K562 (cell line): ENCODE data around the gene GAB2. TPM values are rescaled to one million over a fixed set of nuclear protein-coding genes. Genes with fewer than 3 reads are reported as not detected.

Experiments used
- ATAC-seq: fragments of 200-7000 bp; cut with Tn5 transposase; 3 replicates; pipeline ENCODE4 v1.9.1; 2020; ENCODE audit warnings: moderate library complexity
- BruUV-seq: library from RNA; stranded (reverse); fragments of 400-500 nt; replicated peaks from 2 replicates; lab custom pipeline; 2021; lab: Mats Ljungman, UMichigan
- CTCF ChIA-PET: fragments of 300-600 bp; formaldehyde crosslinking; extraction: SDS; loops from one replicate; lab custom pipeline; 2021; ENCODE audit warnings: low intra/inter-chr PET ratio; lab: Yijun Ruan, JAX
- POLR2A ChIA-PET: fragments of 300-600, 350-650 bp; sonication (Branson Sonifier 250); formaldehyde crosslinking; extraction: SDS; loops from one replicate; lab custom pipeline; 2021; ENCODE audit warnings: antibody characterized with exemption, inconsistent platforms; lab: Yijun Ruan, JAX
- DNase-seq, 4 experiments: peaks; one replicate each; pipeline versions ENCODE4 v3.0.0 to v3.0.0-alpha.2; 2011 to 2018; ENCODE audit warnings: low spot score in 3 of 4, mixed read lengths in 3 of 4; ENCODE audit errors: extremely low read depth in 1 of 4
- FAIRE-seq: peaks from 2 replicates; lab custom pipeline; 2011; peaks lifted over from hg19 to GRCh38; lab: Jason Lieb, UNC
- H2AFZ ChIP-seq: 2 replicates; pipeline ENCODE4 v1.6.0; 2011; ENCODE audit warnings: low read depth, low read length, control low read depth, inconsistent platforms
- H3K27ac ChIP-seq: fragments of 200-600 bp; 3 replicates; pipeline ENCODE4 v1.8.0; 2011; ENCODE audit warnings: low read depth, mild to moderate bottlenecking, control low read depth, inconsistent platforms, low read length, moderate library complexity, mixed read lengths; ENCODE audit errors: extremely low read depth
- H3K27me3 ChIP-seq, 2 experiments: fragments of 300-600 bp in 1 of 2; 2 replicates in 1 of 2; 3 replicates in 1 of 2; pipeline versions ENCODE4 v1.6.0 to v1.8.0; 2011; ENCODE audit warnings: inconsistent platforms in 2 of 2, low read length in 2 of 2, mild to moderate bottlenecking in 1 of 2, mixed read lengths in 1 of 2, moderate library complexity in 1 of 2; ENCODE audit not compliant: control insufficient read depth in 2 of 2, insufficient read depth in 2 of 2
- H3K36me3 ChIP-seq: fragments of 300-600 bp; 3 replicates; pipeline ENCODE4 v1.8.0; 2011; ENCODE audit warnings: mild to moderate bottlenecking, low read length, inconsistent platforms; ENCODE audit not compliant: control insufficient read depth, insufficient read depth
- H3K4me1 ChIP-seq, 2 experiments: fragments of 200-600 bp in 1 of 2; replicated peaks in 1 of 2; 2 replicates in 1 of 2; 3 replicates in 1 of 2; pipeline versions ENCODE4 v1.5.1 to v1.8.0; 2011; ENCODE audit warnings: inconsistent platforms in 2 of 2, low read length in 2 of 2, mild to moderate bottlenecking in 1 of 2, mixed read lengths in 1 of 2, moderate library complexity in 1 of 2; ENCODE audit not compliant: control insufficient read depth in 2 of 2, insufficient read depth in 2 of 2
- H3K4me2 ChIP-seq: 2 replicates; pipeline ENCODE4 v1.6.1; 2011; ENCODE audit warnings: low read length, control low read depth, inconsistent platforms, mixed read lengths; ENCODE audit not compliant: insufficient read depth
- H3K4me3 ChIP-seq: fragments of 200-600 bp; sonication (generic), shearing (Covaris generic); 2 replicates; pipeline ENCODE4 v1.5.1; 2016; ENCODE audit warnings: control low read depth, inconsistent platforms
- H3K79me2 ChIP-seq: fragments of 200-600 bp; 3 replicates; pipeline ENCODE4 v1.8.0; 2011; ENCODE audit warnings: low read length, inconsistent platforms; ENCODE audit not compliant: control insufficient read depth, insufficient read depth
- H3K9ac ChIP-seq, 2 experiments: 2 replicates each; pipeline versions ENCODE4 v1.6.0 to v1.6.1; 2011; ENCODE audit warnings: low read depth in 2 of 2, low read length in 2 of 2, control low read depth in 1 of 2, inconsistent platforms in 1 of 2, mild to moderate bottlenecking in 1 of 2, mixed read lengths in 1 of 2; ENCODE audit not compliant: insufficient read depth in 1 of 2
- H3K9me1 ChIP-seq: one replicate; pipeline ENCODE4 v1.6.0; 2011; ENCODE audit warnings: inconsistent platforms, mild to moderate bottlenecking, low read length, moderate library complexity; ENCODE audit not compliant: control insufficient read depth, insufficient read depth
- H3K9me3 ChIP-seq: replicated peaks from 2 replicates; pipeline ENCODE4 v1.5.1; 2011; ENCODE audit warnings: low read depth, low read length, inconsistent platforms; ENCODE audit not compliant: control insufficient read depth, insufficient read depth
- H4K20me1 ChIP-seq: replicated peaks from 2 replicates; pipeline ENCODE4 v1.6.1; 2011; ENCODE audit warnings: low read length, inconsistent platforms, mixed read lengths; ENCODE audit not compliant: control insufficient read depth, insufficient read depth
- ADNP ChIP-seq: fragments of 200-800 bp; sonication (Bioruptor generic); IDR thresholded peaks from 2 replicates; pipeline ENCODE4 v1.6.1; 2016; ENCODE audit warnings: missing genetic modification characterization, missing compliant biosample characterization
- BCOR ChIP-seq: fragments of 450-650 bp; IDR thresholded peaks from 2 replicates; pipeline ENCODE4 v1.6.1; 2016
- GATAD2B ChIP-seq: fragments of 450-650 bp; IDR thresholded peaks from 2 replicates; pipeline ENCODE4 v1.6.1; 2017; ENCODE audit warnings: mild to moderate bottlenecking, borderline replicate concordance
- KDM1A ChIP-seq, 2 experiments: fragments of 450-650 bp; IDR thresholded peaks; 2 replicates each; pipeline ENCODE4 v1.6.1; 2016; ENCODE audit warnings: mild to moderate bottlenecking in 2 of 2
- PHF21A ChIP-seq: fragments of 450-650 bp; IDR thresholded peaks from 2 replicates; pipeline ENCODE4 v1.6.1; 2017; ENCODE audit warnings: low read depth, borderline replicate concordance
- PTBP1 ChIP-seq: fragments of 200-400 bp; formaldehyde crosslinking; IDR thresholded peaks from 2 replicates; pipeline ENCODE4 v1.6.1; 2017; ENCODE audit warnings: low read depth, low read length
- RBM25 ChIP-seq: fragments of 200-400 bp; formaldehyde crosslinking; IDR thresholded peaks from 2 replicates; pipeline ENCODE4 v1.6.1; 2018; ENCODE audit warnings: low read length, low read depth, moderate library complexity; ENCODE audit not compliant: severe bottlenecking
- RCOR1 ChIP-seq, 2 experiments: IDR thresholded peaks; 2 replicates each; pipeline ENCODE4 v1.6.1; 2012; ENCODE audit warnings: low read depth in 2 of 2, low read length in 2 of 2, borderline replicate concordance in 1 of 2, improper control_type of control experiment in 1 of 2
- SAFB2 ChIP-seq: fragments of 200-400 bp; formaldehyde crosslinking; IDR thresholded peaks from 2 replicates; pipeline ENCODE4 v1.6.1; 2018; ENCODE audit warnings: borderline replicate concordance, low read length, low read depth, moderate library complexity; ENCODE audit not compliant: severe bottlenecking
- ZBTB33 ChIP-seq: sonication (generic); formaldehyde crosslinking; IDR thresholded peaks from 2 replicates; pipeline ENCODE4 v1.8.1; 2023; ENCODE audit warnings: mild to moderate bottlenecking, missing genetic modification reagents
- ZNF507 ChIP-seq: conservative IDR thresholded peaks from 2 replicates; pipeline ENCODE4 v1.6.1; 2017; ENCODE audit warnings: missing genetic modification characterization, missing compliant biosample characterization
- WGBS: fragments of 100-300 bp; shearing (Covaris generic); methylation state at CpG from one replicate; pipeline ENCODE4 v1.1.6; 2016; ENCODE audit warnings: low coverage, mixed read lengths; ENCODE audit not compliant: insufficient coverage; ENCODE audit errors: missing lambda C conversion rate; 5-methylcytosine and 5-hydroxymethylcytosine counted together
- in situ Hi-C: fragments of 300-500 bp; cut with MboI; formaldehyde crosslinking; loops from 4 replicates; pipeline ENCODE4 v1.15.0; 2018; ENCODE audit warnings: inconsistent platforms, mixed read lengths
- intact Hi-C: fragments of 100-400 bp; cut with micrococcal nuclease; formaldehyde crosslinking; loops from 2 replicates; pipeline ENCODE4 v1.14.2; 2022
- polyA plus RNA-seq, 8 experiments: library from polyadenylated mRNA; depleted of rRNA in 4 of 8; stranded (reverse) in 5 of 8; unstranded in 3 of 8; fragments of >200 nt; fragmentation: Nextera tagmentation in 2 of 8; fragmentation: Illumina TruSeq in 1 of 8; extraction: Ambion mirVana in 2 of 8; extraction: Trizol in 1 of 8; gene quantifications; 2 replicates each; pipeline versions ENCODE4 v1.2.1 to v1.2.3, GENCODE V29; 2011 to 2014; ENCODE audit warnings: inconsistent platforms in 1 of 8, missing spikeins in 1 of 8
- total RNA-seq, 7 experiments: library from RNA; depleted of rRNA in 6 of 7; stranded (reverse); fragments of >200 nt in 6 of 7; fragmentation: Illumina TruSeq in 2 of 7; extraction: Trizol in 2 of 7; gene quantifications; 2 replicates each; pipeline versions ENCODE4 v1.2.1 to v1.2.3, GENCODE V29; 2011 to 2021; ENCODE audit warnings: low replicate concordance in 1 of 7

The GAB2 gene
- total and polyA plus RNA-seq, 9 of the 15 experiments (the other 6 are each of a cell fraction or from before 2014, with no cell fraction given) = 2.3 to 35.2 (median 16.1) TPM

- ATAC-seq = no peak
- Histone ChIP-seq H3K9ac (no peak overlapping the region), H3K4me1 (peaks cover 18 to 31% of the 10 kb centered on the region in 2 experiments), H2AFZ (no peak overlapping the region), H3K79me2 (no peaks in the 10 kb centered on the region; the same call in 2 of the 3 replicates), H3K4me3 (no peak overlapping the region), H3K27me3 (no peaks in the 10 kb centered on the region), H3K36me3 (peaks cover 4% of the 10 kb centered on the region; the same call in 1 of the 3 replicates), H3K9me3 (no peaks in the 10 kb centered on the region), H3K4me2 (no peak overlapping the region), H3K9me1 (no peaks in the 10 kb centered on the region), H3K27ac (no peak overlapping the region), H4K20me1 (0 out of 2 replicates have a peak, but pooled peaks cover 6% of the 10 kb centered on the region)
- intact Hi-C loops (no loop called here), in situ Hi-C loops (no loop called here)
- POLR2A ChIA-PET = no interaction called here
- no peak for DNase-seq
- FAIRE-seq = no peak
- no TSS peak for BruUV-seq
- CTCF ChIA-PET = no interaction called here
- WGBS = 86% methylated on average over 23 of the region's 60 CpGs
- TF ChIP-seq GATAD2B (no peak), ADNP (tag) (peak; percentile 42; the same call in 1 of the 2 replicates), RBM25 (peak; percentile 68), PHF21A (no peak), KDM1A (IDR thresholded peaks at IDR 0.05) (peak; percentile 25 to 56; a peak in 1 of 4 replicates), SAFB2 (no peak), RCOR1 (IDR thresholded peaks at IDR 0.05; ENCODE audit: borderline replicate concordance in 1 of 2, low read depth in 2 of 2, low read length in 2 of 2) (peak in 1 of 2 experiments; percentile 49; a peak in 1 of 4 replicates), PTBP1 (0 out of 2 replicates have a peak, but pooled peaks have one; percentile 48), BCOR (peak; percentile 83), ZBTB33 (CRISPR knock-in tag) (peak; percentile 81), ZNF507 (tag) (no peak)
Measured at GRCh38 chr11:78195917-78196560, 221.6 kb downstream of the GAB2 start.
